GM23248 (cell line): ENCODE measurements around the gene TRIM41. TPM values are rescaled to one million over a fixed set of nuclear protein-coding genes. Genes with fewer than 3 reads are reported as not detected.

ENCODE experiments used
- DNase-seq: peaks from one replicate; pipeline ENCODE4 v3.0.0-alpha.2; 2015
- H2AFZ ChIP-seq: fragments of 200-600 bp; sonication (generic); 2 replicates; pipeline ENCODE4 v1.6.1; 2016; ENCODE audit warnings: antibody characterized with exemption
- H3F3A ChIP-seq: fragments of 200-600 bp; sonication (generic); 2 replicates; pipeline ENCODE4 v1.6.1; 2016; ENCODE audit warnings: mild to moderate bottlenecking, antibody characterized with exemption, mixed run types; ENCODE audit not compliant: insufficient read depth
- H3K27ac ChIP-seq: fragments of 200-600 bp; sonication (generic); 2 replicates; pipeline ENCODE4 v1.5.1; 2016; ENCODE audit warnings: mild to moderate bottlenecking
- H3K27me3 ChIP-seq: fragments of 200-600 bp; sonication (generic); replicated peaks from 2 replicates; pipeline ENCODE4 v1.6.1; 2016; ENCODE audit warnings: mild to moderate bottlenecking; ENCODE audit not compliant: insufficient read depth
- H3K36me3 ChIP-seq: fragments of 200-600 bp; sonication (generic); 2 replicates; pipeline ENCODE4 v1.6.1; 2016; ENCODE audit warnings: low read depth, mild to moderate bottlenecking
- H3K4me1 ChIP-seq: fragments of 200-600 bp; sonication (generic); 2 replicates; pipeline ENCODE4 v1.6.1; 2016; ENCODE audit warnings: mild to moderate bottlenecking; ENCODE audit not compliant: insufficient read depth
- H3K4me2 ChIP-seq: fragments of 200-600 bp; sonication (generic); one replicate; pipeline ENCODE4 v1.6.1; 2016; ENCODE audit warnings: mild to moderate bottlenecking; ENCODE audit not compliant: unreplicated experiment
- H3K4me3 ChIP-seq: fragments of 200-600 bp; sonication (generic); 2 replicates; pipeline ENCODE4 v1.5.1; 2016; ENCODE audit warnings: mild to moderate bottlenecking
- H3K79me2 ChIP-seq: fragments of 200-600 bp; sonication (generic); 2 replicates; pipeline ENCODE4 v1.6.1; 2016; ENCODE audit warnings: mild to moderate bottlenecking; ENCODE audit not compliant: insufficient read depth
- H3K9ac ChIP-seq: fragments of 200-600 bp; sonication (generic); 2 replicates; pipeline ENCODE4 v1.6.1; 2016; ENCODE audit warnings: mild to moderate bottlenecking
- H3K9me2 ChIP-seq: fragments of 200-600 bp; sonication (generic); 2 replicates; pipeline ENCODE4 v1.6.1; 2016; ENCODE audit warnings: mixed run types, mild to moderate bottlenecking, moderate library complexity; ENCODE audit not compliant: insufficient read depth
- H3K9me3 ChIP-seq: fragments of 200-600 bp; sonication (generic); one replicate; pipeline ENCODE4 v1.6.1; 2017; ENCODE audit warnings: low read depth
- H4K20me1 ChIP-seq: fragments of 200-600 bp; sonication (generic); 2 replicates; pipeline ENCODE4 v1.6.0; 2016; ENCODE audit not compliant: insufficient read depth
- EZH2 ChIP-seq: fragments of 200-600 bp; sonication (generic); IDR thresholded peaks from 2 replicates; pipeline ENCODE4 v1.6.1; 2018; ENCODE audit warnings: antibody characterized with exemption, mild to moderate bottlenecking; ENCODE audit not compliant: insufficient read depth, poor library complexity, severe bottlenecking
- EZH2phosphoT487 ChIP-seq: fragments of 200-600 bp; sonication (generic); IDR thresholded peaks from 2 replicates; pipeline ENCODE4 v1.6.1; 2018; ENCODE audit warnings: antibody characterized with exemption, moderate library complexity, mild to moderate bottlenecking, low read depth; ENCODE audit not compliant: insufficient read depth
- WGBS, 2 experiments: methylation state at CpG; one replicate each; pipeline ENCODE4 v1.1.6; 2015 to 2017; ENCODE audit warnings: low lambda C conversion rate in 2 of 2, low coverage in 1 of 2; ENCODE audit errors: missing lambda C conversion rate in 2 of 2; 5-methylcytosine and 5-hydroxymethylcytosine counted together
- in situ Hi-C: fragments of 300-500 bp; cut with MboI; formaldehyde crosslinking; loops from 2 replicates; pipeline ENCODE4 v1.15.0; 2020
- polyA plus RNA-seq: library from polyadenylated mRNA; unstranded; fragments of >200 nt; fragmentation: Nextera tagmentation; extraction: Ambion mirVana; gene quantifications from 2 replicates; pipeline ENCODE4 v1.2.1, GENCODE V29; 2016
- total RNA-seq: library from RNA; depleted of rRNA; stranded (reverse); fragments of >200 nt; shearing (Covaris generic); gene quantifications from 2 replicates; pipeline ENCODE4 v1.2.3, GENCODE V29; 2014

Gene TRIM41
- total and polyA plus RNA-seq, 2 experiments from 2014 or later: 3.8 to 18.6 TPM

- peaks cover 19% of the 10 kb centered on the region for H3F3A ChIP-seq
- no peaks in the 10 kb centered on the region for H3K9me3 ChIP-seq
- H4K20me1 ChIP-seq: no peaks in the 10 kb centered on the region
- no peak for DNase-seq
- H3K9me2 ChIP-seq: no peaks in the 10 kb centered on the region
- TF ChIP-seq EZH2: no peak
- no peak for TF ChIP-seq EZH2phosphoT487
- peak overlapping the region; percentile 52 for H3K4me3 ChIP-seq
- H2AFZ ChIP-seq: peak overlapping the region; percentile 83
- H3K27me3 ChIP-seq: no peaks in the 10 kb centered on the region
- in situ Hi-C loops: no loop called here
- 33 to 34% methylated on average over 44 of the region's 44 CpGs for WGBS, 2 experiments
- no peaks in the 10 kb centered on the region for H3K36me3 ChIP-seq
- no peaks in the 10 kb centered on the region for H3K79me2 ChIP-seq
- no peak overlapping the region for H3K27ac ChIP-seq
- no peaks in the 10 kb centered on the region for H3K4me1 ChIP-seq
- peak overlapping the region; percentile 65 for H3K4me2 ChIP-seq
- H3K9ac ChIP-seq: no peak overlapping the region
These were observed 6.8 kb upstream of the TRIM41 start for GRCh38 chr5:181215997-181216989.

GRCh38 chr5:181217111-181217802 is 5.8 kb upstream of the TRIM41 start:
- no peaks in the 10 kb centered on the region for H3K79me2 ChIP-seq
- no peaks in the 10 kb centered on the region for H4K20me1 ChIP-seq
- WGBS, 2 experiments: 1 to 2% methylated on average over 45 to 46 of the region's 46 CpGs
- in situ Hi-C loops: no loop called here
- H2AFZ ChIP-seq: peak overlapping the region; percentile 69
- no peaks in the 10 kb centered on the region for H3K27me3 ChIP-seq
- H3K36me3 ChIP-seq: no peaks in the 10 kb centered on the region
- peak overlapping the region; percentile 41 for H3K4me2 ChIP-seq
- H3K9ac ChIP-seq: no peak overlapping the region
- DNase-seq: peak; percentile 86
- peaks cover 27% of the 10 kb centered on the region for H3F3A ChIP-seq
- no peaks in the 10 kb centered on the region for H3K9me2 ChIP-seq
- no peaks in the 10 kb centered on the region for H3K4me1 ChIP-seq
- H3K9me3 ChIP-seq: no peaks in the 10 kb centered on the region
- H3K4me3 ChIP-seq: peak overlapping the region; percentile 52
- peak overlapping the region; percentile 19; the same call in 1 of the 2 replicates for H3K27ac ChIP-seq
- TF ChIP-seq EZH2phosphoT487 (no peak), EZH2 (no peak)

- Histone ChIP-seq H3F3A (peaks cover 30% of the 10 kb centered on the region), H4K20me1 (no peaks in the 10 kb centered on the region), H2AFZ (peak overlapping the region; percentile 69), H3K9me2 (no peaks in the 10 kb centered on the region), H3K36me3 (no peaks in the 10 kb centered on the region), H3K27ac (peak overlapping the region; percentile 19; the same call in 1 of the 2 replicates), H3K27me3 (no peaks in the 10 kb centered on the region), H3K4me1 (no peaks in the 10 kb centered on the region), H3K79me2 (no peaks in the 10 kb centered on the region), H3K9me3 (no peaks in the 10 kb centered on the region), H3K4me2 (peak overlapping the region; percentile 41), H3K9ac (no peak overlapping the region), H3K4me3 (peak overlapping the region; percentile 52)
- no peak for DNase-seq
- 11 to 15% methylated on average over 13 of the region's 13 CpGs for WGBS, 2 experiments
- TF ChIP-seq EZH2 (no peak), EZH2phosphoT487 (no peak)
- in situ Hi-C loops: no loop called here
These were observed 5.3 kb upstream of the TRIM41 start for GRCh38 chr5:181217803-181218062.

GRCh38 chr5:181218795-181219124 is 4.3 kb upstream of the TRIM41 start:
- Histone ChIP-seq H3K9me2 (no peaks in the 10 kb centered on the region), H3K79me2 (peaks cover 3% of the 10 kb centered on the region), H3K4me3 (peak overlapping the region; percentile 68), H3F3A (peaks cover 31% of the 10 kb centered on the region), H3K27me3 (no peaks in the 10 kb centered on the region), H3K4me1 (no peaks in the 10 kb centered on the region), H4K20me1 (no peaks in the 10 kb centered on the region), H3K9ac (peak overlapping the region; percentile 38), H3K9me3 (no peaks in the 10 kb centered on the region), H2AFZ (peak overlapping the region; percentile 76), H3K27ac (peak overlapping the region; percentile 47), H3K36me3 (no peaks in the 10 kb centered on the region), H3K4me2 (peak overlapping the region; percentile 49)
- DNase-seq: peak; percentile 61
- 3% methylated on average over 10 of the region's 10 CpGs for WGBS, 2 experiments
- in situ Hi-C loops: no loop called here
- TF ChIP-seq EZH2phosphoT487: no peak
- TF ChIP-seq EZH2: no peak
